HL-60/S4 (cell line): ENCODE data around the gene TANGO2.
"Not testable (repeated sequence)": the region's sequence is repeated elsewhere in the genome, so short reads cannot be mapped to it uniquely, and the experiment has no call there.

ENCODE experiments used
- in situ Hi-C: fragments of 300-500 bp; cut with MboI; formaldehyde crosslinking; loops from 2 replicates; pipeline ENCODE4 v1.14.3; 2022; ENCODE audit warnings: low sequenced_read_pairs

TANGO2 gene

DNA sequence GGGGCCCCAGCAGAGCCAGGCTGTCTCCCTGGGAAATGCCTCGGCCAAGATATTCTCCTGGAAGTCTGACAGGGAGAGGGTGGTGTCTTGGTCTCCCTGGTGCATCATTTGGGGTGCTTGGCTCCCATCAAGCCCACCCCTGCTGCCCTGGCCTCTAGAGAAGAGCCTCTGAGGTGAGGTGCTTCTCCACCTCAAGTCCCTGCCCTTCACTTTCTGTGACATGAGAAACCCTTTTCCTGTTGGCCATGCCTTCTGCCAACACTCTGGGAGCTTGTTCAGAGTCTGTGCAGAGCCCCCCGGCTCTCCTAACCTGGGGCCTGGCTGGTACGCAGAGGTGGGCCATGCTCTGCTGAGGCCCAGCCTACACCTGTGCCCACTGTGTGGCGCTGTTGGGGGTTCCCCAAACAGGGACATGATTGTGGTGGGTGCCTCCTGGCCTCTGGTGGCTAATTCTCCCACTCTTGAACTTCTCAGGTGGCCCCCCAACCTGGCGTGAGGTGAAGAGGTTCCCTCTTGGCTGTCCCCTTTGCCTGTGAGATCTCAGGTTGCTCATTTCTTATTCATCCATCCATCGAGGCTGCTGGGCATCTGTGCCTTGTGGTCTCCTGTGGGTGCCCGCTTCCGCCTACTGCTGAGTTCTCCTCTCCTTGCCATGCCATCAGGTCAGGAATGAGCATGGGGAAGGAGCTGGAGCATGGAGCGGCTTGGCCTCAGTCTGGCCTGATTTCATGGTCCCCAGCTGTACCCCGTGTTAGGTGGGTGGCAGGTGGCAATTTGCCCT, 40.0 kb downstream of the TANGO2 start:
- in situ Hi-C loops: no loop called here

GRCh38 chr22:20061481-20061861, 40.6 kb downstream of the TANGO2 start:
- in situ Hi-C loops: no loop called here

GRCh38 chr22:20062043-20062765, 41.3 kb downstream of the TANGO2 start:
- in situ Hi-C loops: no loop called here

GRCh38 chr22:20062766-20063083, 41.8 kb downstream of the TANGO2 start:
- in situ Hi-C loops: no loop called here

DNA sequence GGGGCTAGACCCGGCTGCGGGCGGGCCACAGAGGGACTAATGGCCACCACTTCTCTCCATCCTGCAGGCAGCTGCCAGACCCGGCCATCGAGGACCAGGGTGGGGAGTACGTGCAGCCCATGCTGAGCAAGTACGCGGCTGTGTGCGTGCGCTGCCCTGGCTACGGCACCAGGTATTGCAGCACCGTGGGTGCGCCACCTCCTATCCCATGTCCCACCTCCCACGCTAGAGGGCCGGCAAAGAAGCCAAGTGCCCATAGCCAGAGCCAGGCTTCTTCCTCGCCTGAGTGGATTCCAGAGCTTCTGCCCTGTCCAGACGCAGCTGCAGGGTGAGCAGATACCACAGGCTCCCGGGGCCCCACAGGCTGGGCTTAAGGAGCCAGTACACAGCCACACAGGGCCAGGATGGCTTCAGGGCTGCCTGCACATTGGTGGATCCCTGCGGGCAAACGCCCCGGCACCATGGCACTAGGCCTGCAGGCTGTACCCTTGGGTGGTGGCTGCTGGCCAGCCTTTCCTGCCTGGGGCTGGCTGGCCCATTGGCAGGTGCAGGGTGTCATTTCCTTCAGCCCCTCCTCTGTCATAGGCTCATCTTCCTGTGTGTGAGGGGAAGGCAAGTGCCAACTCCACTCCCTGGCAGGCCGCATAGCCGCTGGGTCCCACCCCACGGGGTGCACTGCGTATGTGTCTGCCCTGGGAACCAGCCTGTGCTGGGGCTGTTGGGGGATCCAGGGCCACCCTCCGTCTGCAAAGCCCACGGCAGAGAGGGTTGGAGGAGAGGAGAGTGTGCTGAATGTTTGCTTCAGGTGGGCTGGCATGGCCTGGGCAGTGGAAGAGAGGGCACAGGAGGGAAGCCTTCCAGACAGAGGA, 42.6 kb downstream of the TANGO2 start:
- in situ Hi-C loops: no loop called here

- in situ Hi-C loops: no loop called here
These were observed 43.2 kb downstream of the TANGO2 start for GRCh38 chr22:20064140-20064480.

DNA sequence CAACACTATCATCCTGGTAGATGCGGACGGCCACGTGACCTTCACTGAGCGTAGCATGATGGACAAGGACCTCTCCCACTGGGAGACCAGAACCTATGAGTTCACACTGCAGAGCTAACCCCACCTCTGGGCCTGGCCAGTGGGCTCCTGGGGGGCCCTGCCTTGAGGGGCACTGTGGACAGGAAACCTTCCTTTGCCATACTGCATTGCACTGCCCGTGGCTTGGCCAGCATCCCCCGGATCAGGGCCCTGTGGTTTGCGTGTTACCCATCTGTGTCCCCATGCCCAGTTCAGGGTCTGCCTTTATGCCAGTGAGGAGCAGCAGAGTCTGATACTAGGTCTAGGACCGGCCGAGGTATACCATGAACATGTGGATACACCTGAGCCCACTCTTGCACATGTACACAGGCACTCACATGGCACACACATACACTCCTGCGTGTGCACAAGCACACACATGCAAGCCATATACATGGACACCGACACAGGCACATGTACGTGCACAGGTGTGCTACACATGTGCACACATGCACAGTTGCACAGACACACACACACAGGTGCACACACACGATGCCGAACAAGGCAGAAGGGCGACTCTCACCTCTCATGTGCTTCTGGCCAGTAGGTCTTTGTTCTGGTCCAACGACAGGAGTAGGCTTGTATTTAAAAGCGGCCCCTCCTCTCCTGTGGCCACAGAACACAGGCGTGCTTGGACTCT, 43.8 kb downstream of the TANGO2 start:
- in situ Hi-C loops: no loop called here

- in situ Hi-C loops: no loop called here
These were observed 45.1 kb downstream of the TANGO2 start for GRCh38 chr22:20065896-20066616.

DNA sequence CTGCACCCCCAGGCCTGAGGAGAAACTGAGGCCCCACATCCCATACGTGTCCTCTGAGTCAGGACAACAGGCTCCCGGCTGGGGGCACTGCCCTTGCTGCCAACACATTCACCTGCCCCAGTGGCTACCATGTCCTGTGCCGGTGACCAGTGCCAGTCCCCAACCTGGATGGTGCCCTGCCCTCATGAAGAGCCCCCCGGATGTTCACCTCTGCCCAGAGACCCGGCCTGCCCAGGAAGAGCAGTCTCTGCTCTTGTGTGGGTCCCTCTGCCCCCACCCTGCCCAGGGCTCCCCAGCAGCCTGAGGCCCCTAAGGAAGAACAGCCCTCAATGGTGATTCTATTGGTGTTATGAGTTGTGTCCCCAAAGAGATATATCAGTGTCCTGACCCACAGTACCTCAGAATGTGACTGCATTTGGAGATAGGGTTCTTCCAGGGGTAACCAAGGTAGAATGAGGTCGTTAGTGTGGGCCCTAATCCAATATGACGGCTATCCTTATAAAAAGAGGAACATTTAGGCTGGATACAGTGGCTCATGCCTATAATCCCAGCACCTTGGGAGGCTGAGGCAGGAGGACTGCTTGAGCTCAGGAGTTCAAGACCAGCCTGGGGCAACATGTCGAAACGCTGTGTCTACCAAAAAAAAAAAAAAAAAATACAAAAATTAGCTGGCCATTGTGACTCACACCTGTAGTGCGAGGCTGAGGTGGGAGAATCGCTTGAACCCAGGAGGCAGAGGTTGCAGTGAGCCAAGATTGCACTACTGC, 45.9 kb downstream of the TANGO2 start:
- in situ Hi-C loops: no loop called here

- in situ Hi-C loops: not testable (repeated sequence)
These were observed 46.4 kb downstream of the TANGO2 start for GRCh38 chr22:20067384-20067682.

- in situ Hi-C loops: no loop called here
These were observed 47.7 kb downstream of the TANGO2 start for GRCh38 chr22:20068640-20069039.

- in situ Hi-C loops: no loop called here
These were observed 48.6 kb downstream of the TANGO2 start for GRCh38 chr22:20069331-20070042.

DNA sequence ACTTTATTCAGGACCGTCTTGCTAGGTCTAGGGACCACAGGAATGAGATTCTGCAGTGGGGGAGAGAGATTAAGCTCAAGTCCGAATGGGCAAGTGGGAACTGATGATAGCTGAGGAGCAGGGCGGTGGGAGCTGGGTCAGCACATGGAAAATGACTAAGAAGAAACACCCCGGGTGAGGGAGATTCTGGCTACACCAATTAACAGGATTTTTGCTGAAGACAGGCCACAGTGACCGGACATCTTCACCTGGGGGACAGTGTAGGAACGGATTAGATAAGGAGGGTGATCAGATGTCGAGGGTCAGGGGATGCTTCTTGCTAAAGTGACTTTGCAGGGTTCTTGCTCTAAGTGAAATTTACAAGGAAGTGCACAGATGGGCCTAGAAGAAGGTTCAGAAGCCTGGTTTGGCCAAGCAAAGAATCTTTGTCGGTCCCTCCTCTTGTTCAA, 50.6 kb downstream of the TANGO2 start:
- in situ Hi-C loops: no loop called here

GRCh38 chr22:20076627-20077172, 55.8 kb downstream of the TANGO2 start:
- in situ Hi-C loops: no loop called here

DNA sequence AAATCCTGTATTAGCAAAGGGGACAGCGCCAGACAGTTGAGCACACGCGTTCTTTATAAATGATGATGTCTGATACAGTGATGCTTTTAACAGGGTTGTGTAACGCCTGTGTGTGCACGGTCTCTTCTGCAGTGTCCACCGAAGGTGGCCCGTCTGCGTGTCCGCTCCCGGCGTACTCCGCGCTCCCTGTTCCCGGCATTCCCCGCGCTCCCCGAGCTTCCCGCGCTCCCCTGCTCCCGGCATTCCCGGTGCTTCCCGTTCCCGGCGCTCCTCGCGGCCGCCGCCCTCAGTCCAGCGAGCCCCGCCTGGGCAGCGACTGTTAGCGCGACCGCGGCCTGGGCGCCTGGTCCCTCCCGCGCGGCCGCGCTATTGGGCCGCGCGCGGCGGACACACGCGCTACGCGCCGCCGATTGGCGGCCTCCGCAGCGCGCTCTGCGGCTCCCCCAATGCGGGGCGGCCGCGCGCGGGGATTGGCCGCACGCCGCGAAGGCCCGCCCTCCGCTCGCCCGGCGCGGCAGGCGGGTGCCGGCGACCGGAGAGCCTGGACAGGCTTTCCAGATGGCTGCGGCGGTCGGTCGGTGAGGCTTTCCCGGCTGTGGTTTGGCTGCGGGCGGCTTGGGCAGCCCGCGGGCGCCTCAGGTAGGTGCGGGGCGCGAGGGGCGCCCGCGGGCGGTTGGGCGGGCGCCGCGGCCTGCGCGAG, 59.0 kb downstream of the TANGO2 start, which contains the start of gene DGCR8:
TSS of gene DGCR8 (plus strand) at position 497 of the 700 bp plus-strand sequence. CDS start 5,723 bp downstream, outside the sequence.
- in situ Hi-C loops: no loop called here

DNA sequence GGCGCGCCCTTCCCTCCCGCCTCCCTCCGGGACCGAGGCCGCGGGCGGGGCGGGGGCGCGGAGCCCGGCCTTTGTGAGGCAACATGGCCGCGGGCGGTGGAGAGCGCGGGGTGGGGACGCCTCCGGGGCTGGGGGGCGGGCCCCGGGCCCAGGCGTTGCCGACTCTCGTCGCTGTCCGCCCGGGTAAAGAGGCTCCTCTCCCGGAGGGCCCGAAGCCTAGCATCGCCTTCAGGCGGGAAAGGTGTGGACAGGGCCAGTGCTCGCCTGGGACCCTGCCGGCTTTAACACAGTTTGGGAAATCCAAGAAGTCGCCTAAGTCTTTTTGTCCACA, 59.5 kb downstream of the TANGO2 start:
- in situ Hi-C loops: no loop called here

- in situ Hi-C loops: no loop called here
These were observed 60.1 kb downstream of the TANGO2 start for GRCh38 chr22:20080776-20081654.
